OCI-LY7 (cell line): ENCODE data around the gene TSR3. TPM values are rescaled to one million over a fixed set of nuclear protein-coding genes. Genes with fewer than 3 reads are reported as not detected.
A peak's percentile ranks its signal among the peaks of the same experiment; 100 is the strongest.

Experiments
- BruUV-seq: library from RNA; stranded (reverse); fragments of 400-500 nt; replicated peaks from 2 replicates; lab custom pipeline; 2021; lab: Mats Ljungman, UMichigan
- CTCF ChIA-PET: fragments of 300-600 bp; sonication (Branson Sonifier 250); formaldehyde crosslinking; loops from one replicate; lab custom pipeline; 2022; ENCODE audit warnings: antibody characterized with exemption; ENCODE audit not compliant: unreplicated experiment; lab: Charles Lee
- POLR2A ChIA-PET: fragments of 300-600 bp; sonication (Branson Sonifier 250); formaldehyde crosslinking; loops from one replicate; lab custom pipeline; 2022; ENCODE audit warnings: antibody characterized with exemption; lab: Charles Lee
- DNase-seq: peaks from one replicate; pipeline ENCODE4 v3.0.0-alpha.2; 2015; ENCODE audit warnings: low spot score
- H2AFZ ChIP-seq: fragments of 200-600 bp; sonication (generic), shearing (Covaris generic); 2 replicates; pipeline ENCODE4 v1.6.1; 2014; ENCODE audit warnings: mild to moderate bottlenecking, antibody characterized with exemption, low read length, moderate library complexity
- H3K27ac ChIP-seq: fragments of 200-600 bp; sonication (generic); 2 replicates; pipeline ENCODE4 v1.5.1; 2014; ENCODE audit warnings: mixed run types, low read depth, mild to moderate bottlenecking, moderate library complexity, low read length, inconsistent platforms; ENCODE audit not compliant: poor library complexity, severe bottlenecking
- H3K36me3 ChIP-seq: fragments of 200-600 bp; sonication (generic); 2 replicates; pipeline ENCODE4 v1.6.1; 2014; ENCODE audit warnings: mild to moderate bottlenecking, antibody characterized with exemption, low read length, moderate library complexity, mixed read lengths; ENCODE audit not compliant: insufficient read depth
- H3K4me1 ChIP-seq: fragments of 200-600 bp; sonication (generic); 2 replicates; pipeline ENCODE4 v1.5.1; 2014; ENCODE audit warnings: mild to moderate bottlenecking, low read length; ENCODE audit not compliant: insufficient read depth, poor library complexity, severe bottlenecking
- H3K4me2 ChIP-seq: fragments of 200-600 bp; sonication (generic); 2 replicates; pipeline ENCODE4 v1.6.1; 2014; ENCODE audit warnings: mild to moderate bottlenecking, low read length
- H3K4me3 ChIP-seq: fragments of 200-600 bp; sonication (generic); 2 replicates; pipeline ENCODE4 v1.5.1; 2014; ENCODE audit warnings: mild to moderate bottlenecking, low read depth, low read length; ENCODE audit not compliant: poor library complexity, severe bottlenecking
- H3K79me2 ChIP-seq: fragments of 200-600 bp; sonication (generic); 2 replicates; pipeline ENCODE4 v1.6.1; 2016; ENCODE audit warnings: low read depth, mild to moderate bottlenecking, low read length, moderate library complexity, mixed read lengths; ENCODE audit not compliant: insufficient read depth
- H3K9me2 ChIP-seq: fragments of 200-600 bp; sonication (generic); 2 replicates; pipeline ENCODE4 v1.6.1; 2016; ENCODE audit warnings: mild to moderate bottlenecking, low read length, mixed read lengths; ENCODE audit not compliant: insufficient read depth
- H3K9me3 ChIP-seq: fragments of 200-600 bp; sonication (generic); 2 replicates; pipeline ENCODE4 v1.6.1; 2014; ENCODE audit warnings: mild to moderate bottlenecking, mixed run types, low read length, mixed read lengths
- H4K20me1 ChIP-seq: fragments of 200-600 bp; sonication (generic); 2 replicates; pipeline ENCODE4 v1.6.1; 2014; ENCODE audit warnings: mild to moderate bottlenecking, antibody characterized with exemption, low read length, moderate library complexity, mixed read lengths; ENCODE audit not compliant: insufficient read depth
- EZH2phosphoT487 ChIP-seq: fragments of 200-600 bp; sonication (generic); IDR thresholded peaks from 2 replicates; pipeline ENCODE4 v1.6.1; 2018; ENCODE audit warnings: low read depth, borderline replicate concordance, mild to moderate bottlenecking, mixed run types, antibody characterized with exemption, low read length, moderate library complexity, mixed read lengths
- intact Hi-C: fragments of 100-400 bp; cut with micrococcal nuclease; formaldehyde crosslinking; loops from one replicate; pipeline ENCODE4 v1.10.0; 2022; ENCODE audit not compliant: unreplicated experiment
- total RNA-seq, 2 experiments: library from RNA; depleted of rRNA in 1 of 2; stranded (reverse); fragments of >200 nt in 1 of 2; shearing (Covaris generic) in 1 of 2; gene quantifications; 2 replicates each; pipeline ENCODE4 v1.2.3, GENCODE V29; 2014 to 2022
- TF ChIP-seq, protein P1 (sequence below): fragments of 200-600 bp; sonication (generic); conservative IDR thresholded peaks from 2 replicates; pipeline ENCODE4 v1.5.1; 2014; ENCODE audit warnings: mild to moderate bottlenecking, antibody characterized with exemption, low read length, moderate library complexity, mixed read lengths

Gene TSR3
- total RNA-seq, 2 experiments from 2014 or later: 47.2 to 75.8 TPM

GRCh38 chr16:1363501-1364041 is 11.9 kb upstream of the TSR3 start:
- H3K9me3 ChIP-seq: no peaks in the 10 kb centered on the region
- peak; percentile 63 for DNase-seq
- H3K27ac ChIP-seq: no peak overlapping the region
- H3K4me2 ChIP-seq: no peak overlapping the region
- no peak for TF ChIP-seq EZH2phosphoT487
- TF ChIP-seq, protein P1, sequence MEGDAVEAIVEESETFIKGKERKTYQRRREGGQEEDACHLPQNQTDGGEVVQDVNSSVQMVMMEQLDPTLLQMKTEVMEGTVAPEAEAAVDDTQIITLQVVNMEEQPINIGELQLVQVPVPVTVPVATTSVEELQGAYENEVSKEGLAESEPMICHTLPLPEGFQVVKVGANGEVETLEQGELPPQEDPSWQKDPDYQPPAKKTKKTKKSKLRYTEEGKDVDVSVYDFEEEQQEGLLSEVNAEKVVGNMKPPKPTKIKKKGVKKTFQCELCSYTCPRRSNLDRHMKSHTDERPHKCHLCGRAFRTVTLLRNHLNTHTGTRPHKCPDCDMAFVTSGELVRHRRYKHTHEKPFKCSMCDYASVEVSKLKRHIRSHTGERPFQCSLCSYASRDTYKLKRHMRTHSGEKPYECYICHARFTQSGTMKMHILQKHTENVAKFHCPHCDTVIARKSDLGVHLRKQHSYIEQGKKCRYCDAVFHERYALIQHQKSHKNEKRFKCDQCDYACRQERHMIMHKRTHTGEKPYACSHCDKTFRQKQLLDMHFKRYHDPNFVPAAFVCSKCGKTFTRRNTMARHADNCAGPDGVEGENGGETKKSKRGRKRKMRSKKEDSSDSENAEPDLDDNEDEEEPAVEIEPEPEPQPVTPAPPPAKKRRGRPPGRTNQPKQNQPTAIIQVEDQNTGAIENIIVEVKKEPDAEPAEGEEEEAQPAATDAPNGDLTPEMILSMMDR: peak; percentile 88
- no peaks in the 10 kb centered on the region for H3K79me2 ChIP-seq
- H3K4me1 ChIP-seq: no peaks in the 10 kb centered on the region
- H3K4me3 ChIP-seq: no peak overlapping the region
- H3K9me2 ChIP-seq: no peaks in the 10 kb centered on the region
- BruUV-seq: no TSS peak
- no peak overlapping the region for H2AFZ ChIP-seq
- peaks cover 55% of the 10 kb centered on the region for H3K36me3 ChIP-seq
- POLR2A ChIA-PET: interaction anchor here (0.6 kb wide), 1 partner anchor 440 kb away, joined by 3 read pairs; no protein-coding TSS in a partner anchor
- no peaks in the 10 kb centered on the region for H4K20me1 ChIP-seq
- intact Hi-C loops: loop anchor here (5.0 kb wide), 1 partner anchor 49 kb away; the partner anchor contains the start of gene UNKL
- CTCF ChIA-PET: no interaction called here

- TF ChIP-seq EZH2phosphoT487: no peak
- TF ChIP-seq, protein P1: no peak
- intact Hi-C loops: loop anchor here (5.0 kb wide), 1 partner anchor 49 kb away; the partner anchor contains the start of gene UNKL
- Histone ChIP-seq H3K9me2 (no peaks in the 10 kb centered on the region), H3K4me3 (no peak overlapping the region), H3K9me3 (no peaks in the 10 kb centered on the region), H3K4me2 (no peak overlapping the region), H2AFZ (no peak overlapping the region), H4K20me1 (no peaks in the 10 kb centered on the region), H3K79me2 (no peaks in the 10 kb centered on the region), H3K36me3 (peaks cover 55% of the 10 kb centered on the region), H3K4me1 (no peaks in the 10 kb centered on the region), H3K27ac (no peak overlapping the region)
- BruUV-seq: TSS peak; percentile 66
- POLR2A ChIA-PET: interaction anchor here (0.6 kb wide), 1 partner anchor 16 kb away, joined by 5 read pairs; no protein-coding TSS in a partner anchor
- CTCF ChIA-PET: interaction anchor here (0.5 kb wide), 1 partner anchor 47 kb away, joined by 3 read pairs; no protein-coding TSS in a partner anchor
- DNase-seq: no peak
Observed at GRCh38 chr16:1362807-1363206, 11.1 kb upstream of the TSR3 start.

- no peaks in the 10 kb centered on the region for H3K4me1 ChIP-seq
- CTCF ChIA-PET: no interaction called here
- TF ChIP-seq, protein P1: no peak
- no peak for TF ChIP-seq EZH2phosphoT487
- H4K20me1 ChIP-seq: no peaks in the 10 kb centered on the region
- DNase-seq: no peak
- H3K79me2 ChIP-seq: no peaks in the 10 kb centered on the region
- H3K4me2 ChIP-seq: no peak overlapping the region
- POLR2A ChIA-PET: no interaction called here
- no peak overlapping the region for H2AFZ ChIP-seq
- H3K9me3 ChIP-seq: no peaks in the 10 kb centered on the region
- H3K27ac ChIP-seq: no peak overlapping the region
- intact Hi-C loops: loop anchor here (5.0 kb wide), 1 partner anchor 50 kb away; the partner anchor contains the start of gene UNKL
- no peak overlapping the region for H3K4me3 ChIP-seq
- H3K36me3 ChIP-seq: peaks cover 55% of the 10 kb centered on the region
- H3K9me2 ChIP-seq: no peaks in the 10 kb centered on the region
- no TSS peak for BruUV-seq
Observed at GRCh38 chr16:1361685-1362360, 10.1 kb upstream of the TSR3 start.
